HG02763 (cell line): ENCODE results near the gene SLC12A6.

ENCODE experiments used
- ATAC-seq: cut with Tn5 transposase; IDR thresholded peaks from one replicate; pipeline ENCODE4 v1.9.1; 2021; ENCODE audit warnings: mild to moderate bottlenecking, moderate library complexity; ENCODE audit not compliant: unreplicated experiment

Gene SLC12A6

DNA sequence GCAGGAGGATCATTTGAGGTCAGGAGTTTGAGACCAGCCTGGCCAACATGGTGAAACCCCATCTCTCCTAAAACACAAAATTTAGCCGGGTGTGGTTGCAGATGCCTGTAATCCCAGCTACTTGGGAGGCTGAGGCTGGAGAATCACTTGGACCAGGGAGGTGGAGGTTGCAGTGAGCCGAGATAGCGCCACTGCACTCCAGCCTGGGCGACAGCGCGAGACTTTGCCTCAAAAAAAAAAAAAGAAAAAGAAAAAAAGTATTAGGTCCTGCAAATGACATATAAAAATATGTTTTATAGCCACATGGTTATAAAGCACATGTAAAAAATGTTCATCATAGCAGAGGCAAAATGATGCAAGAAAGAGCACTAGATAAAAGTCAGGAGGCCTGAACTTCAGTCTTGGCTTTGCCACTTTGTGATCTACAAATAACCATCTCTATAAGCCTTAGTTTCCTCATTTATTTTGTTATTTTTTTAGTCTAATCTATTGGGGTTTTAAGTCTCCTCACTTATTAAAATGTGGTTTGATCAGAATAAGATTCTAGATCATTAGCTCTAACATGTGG is 4.9 kb downstream of the SLC12A6 start:
- ATAC-seq: no peak

DNA sequence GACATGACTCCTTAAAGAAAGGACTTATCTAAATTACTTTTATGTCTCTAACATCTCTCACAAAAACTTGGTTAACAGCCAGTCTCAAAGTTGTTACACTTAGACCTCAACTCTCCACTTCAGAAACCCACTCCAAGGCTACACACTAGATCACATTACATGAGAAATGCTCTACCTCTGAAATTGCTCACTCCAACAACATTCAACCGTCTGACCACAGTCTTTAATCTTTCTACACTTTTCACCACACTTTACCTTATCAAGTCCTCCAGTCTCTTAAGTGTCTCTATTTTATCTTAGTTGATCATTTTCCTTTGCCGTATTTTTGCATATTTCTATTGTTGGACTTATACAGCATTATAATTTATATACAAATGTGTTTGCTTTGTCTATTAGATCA is 5.8 kb downstream of the SLC12A6 start:
- no peak for ATAC-seq

DNA sequence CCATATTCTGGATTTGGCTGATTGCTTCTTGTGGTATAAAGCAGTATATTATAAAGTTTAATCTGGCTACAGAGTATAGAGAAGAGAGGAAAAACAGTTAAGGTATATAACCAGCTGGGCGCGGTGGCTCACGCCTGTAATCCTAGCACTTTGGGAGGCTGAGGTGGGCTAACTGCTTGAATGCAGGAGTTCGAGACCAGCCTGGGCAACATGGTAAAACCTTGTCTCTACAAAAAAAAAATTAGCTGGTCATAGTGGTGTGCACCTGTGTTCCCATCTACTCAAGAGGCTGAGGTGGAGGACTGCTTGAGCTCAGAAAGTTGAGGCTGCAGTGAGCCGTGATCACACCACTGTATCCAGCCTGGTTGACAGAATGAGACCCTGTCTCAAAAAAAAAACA is 7.3 kb downstream of the SLC12A6 start:
- ATAC-seq: no peak

DNA sequence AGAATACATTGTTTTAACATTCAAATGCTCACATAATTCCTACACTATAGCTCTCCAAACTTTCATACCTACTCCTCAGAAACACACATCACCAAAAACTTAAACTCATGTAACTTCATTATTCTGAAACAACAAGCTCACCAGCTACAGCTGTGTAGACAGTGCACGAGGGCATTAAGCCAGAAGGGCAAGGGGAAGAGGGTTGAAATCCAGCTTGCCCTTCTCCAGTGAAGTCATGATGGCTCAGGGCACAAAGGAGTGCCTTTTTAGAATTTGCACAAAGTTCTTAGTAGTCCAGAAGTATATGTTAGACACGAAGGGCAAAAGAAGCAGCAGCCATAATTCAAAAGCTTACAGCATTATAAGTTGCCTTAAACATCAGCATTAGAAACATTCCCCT is 8.6 kb downstream of the SLC12A6 start:
- ATAC-seq: no peak

DNA sequence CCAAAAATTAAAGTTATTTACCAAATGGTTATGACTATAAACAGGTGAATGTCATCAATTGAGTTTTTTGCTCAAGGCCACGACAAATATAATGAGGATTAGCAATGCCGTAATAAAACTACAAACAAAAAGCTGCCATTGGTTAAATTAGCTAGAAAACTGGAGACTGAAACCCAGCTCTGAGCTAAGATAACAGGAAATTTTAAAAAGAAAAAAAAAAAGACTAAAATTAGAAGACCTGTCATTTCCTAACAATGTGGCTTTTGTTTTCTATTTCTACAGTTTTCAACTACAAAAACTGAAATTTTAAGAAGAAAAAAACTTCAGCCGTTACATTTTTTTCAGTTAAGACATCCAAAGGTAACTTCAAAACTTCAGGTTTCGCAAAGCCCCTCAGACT is 9.7 kb downstream of the SLC12A6 start:
- no peak for ATAC-seq

DNA sequence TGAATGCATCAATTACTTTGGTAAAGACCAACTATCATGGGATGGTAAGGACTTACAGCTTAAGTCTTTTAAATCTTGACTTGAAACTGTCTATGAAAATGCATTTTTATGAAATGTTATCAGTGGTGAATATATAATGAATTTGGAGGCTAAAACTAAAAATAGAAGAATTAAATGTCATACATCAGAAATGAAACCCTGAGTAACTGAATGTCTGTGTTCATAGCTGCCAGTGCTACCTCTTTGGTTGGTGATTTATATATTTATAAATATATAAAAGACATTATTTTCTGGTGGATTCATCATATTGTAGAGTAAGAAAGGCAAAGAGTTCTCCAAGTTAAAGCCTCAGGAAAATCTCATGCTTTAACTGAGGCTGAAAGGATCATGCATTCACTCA is 12.2 kb downstream of the SLC12A6 start:
- ATAC-seq: no peak

DNA sequence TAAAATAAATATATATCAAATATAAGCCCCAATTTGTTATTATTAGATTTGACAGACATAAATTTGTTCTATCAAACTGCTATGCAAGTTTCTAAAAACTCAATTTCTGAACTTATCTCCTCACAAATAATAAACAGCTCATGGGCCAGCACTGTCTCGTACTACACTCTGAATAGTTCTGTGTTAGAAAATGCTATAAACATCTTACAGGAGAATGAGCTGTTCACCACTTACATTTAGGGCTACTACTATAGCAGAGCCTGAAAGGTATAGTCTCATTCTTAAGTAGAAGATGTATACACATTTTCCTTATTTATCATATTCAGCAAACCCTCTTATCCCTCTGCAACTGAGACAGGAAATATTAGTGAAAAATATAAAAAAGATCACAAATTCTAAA is 12.6 kb downstream of the SLC12A6 start:
- ATAC-seq: no peak

DNA sequence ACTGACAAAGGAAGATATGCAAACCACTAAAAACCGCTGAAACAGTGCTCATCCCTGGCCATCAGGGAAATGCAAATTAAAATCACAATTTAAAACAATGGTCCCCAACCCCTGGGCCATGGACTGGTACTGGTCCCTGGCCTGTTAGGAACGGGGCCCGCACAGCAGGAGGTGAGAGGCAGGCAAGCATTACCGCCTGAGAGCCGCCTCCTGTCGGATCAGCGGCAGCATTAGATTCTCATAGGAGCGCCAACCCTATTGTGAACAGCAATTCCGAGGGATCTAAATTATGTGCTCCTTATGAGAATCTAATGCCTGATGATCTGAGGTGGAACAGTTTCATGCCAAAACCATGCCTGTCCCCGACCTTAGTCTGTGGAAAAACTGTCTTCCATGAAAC is 14.4 kb downstream of the SLC12A6 start:
- no peak for ATAC-seq

DNA sequence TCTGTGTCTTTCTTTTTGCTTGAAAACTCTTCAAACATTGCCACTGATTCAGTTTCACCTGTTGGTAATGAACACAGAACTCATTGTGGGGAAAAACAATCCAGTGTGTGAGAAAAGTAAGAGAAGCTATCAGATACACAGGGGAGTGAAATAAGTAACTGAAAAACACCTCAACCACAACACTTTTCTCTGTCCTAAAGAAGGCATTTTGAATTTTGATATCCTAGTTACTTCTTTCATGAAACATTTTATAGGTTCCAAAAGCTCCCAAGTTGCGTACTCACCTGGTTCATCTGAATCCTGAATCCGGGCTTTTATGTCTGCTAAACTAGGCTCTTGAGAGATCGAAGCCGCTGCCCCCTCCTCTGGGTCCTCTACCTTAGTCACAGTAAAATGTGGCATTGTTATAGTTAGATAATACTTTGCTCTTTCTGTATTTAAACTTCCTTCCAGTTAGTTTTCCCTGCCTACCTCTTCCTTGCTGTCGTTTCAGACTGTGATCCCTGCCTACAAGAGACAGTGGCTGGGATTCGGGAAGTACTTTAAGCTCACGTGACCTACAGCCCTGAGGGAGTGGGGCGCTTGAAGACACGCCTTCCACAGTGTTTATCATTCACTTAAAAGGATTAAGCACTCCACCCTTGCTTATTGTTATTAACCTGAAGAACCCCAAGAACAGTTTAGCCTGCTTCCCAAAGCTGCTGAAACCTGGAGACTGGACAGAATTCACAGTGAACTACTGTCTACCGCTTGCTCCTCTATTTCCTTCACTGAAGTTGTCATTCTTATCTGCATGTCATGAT is 19.1 kb downstream of the SLC12A6 start:
- peak; percentile 61 for ATAC-seq

DNA sequence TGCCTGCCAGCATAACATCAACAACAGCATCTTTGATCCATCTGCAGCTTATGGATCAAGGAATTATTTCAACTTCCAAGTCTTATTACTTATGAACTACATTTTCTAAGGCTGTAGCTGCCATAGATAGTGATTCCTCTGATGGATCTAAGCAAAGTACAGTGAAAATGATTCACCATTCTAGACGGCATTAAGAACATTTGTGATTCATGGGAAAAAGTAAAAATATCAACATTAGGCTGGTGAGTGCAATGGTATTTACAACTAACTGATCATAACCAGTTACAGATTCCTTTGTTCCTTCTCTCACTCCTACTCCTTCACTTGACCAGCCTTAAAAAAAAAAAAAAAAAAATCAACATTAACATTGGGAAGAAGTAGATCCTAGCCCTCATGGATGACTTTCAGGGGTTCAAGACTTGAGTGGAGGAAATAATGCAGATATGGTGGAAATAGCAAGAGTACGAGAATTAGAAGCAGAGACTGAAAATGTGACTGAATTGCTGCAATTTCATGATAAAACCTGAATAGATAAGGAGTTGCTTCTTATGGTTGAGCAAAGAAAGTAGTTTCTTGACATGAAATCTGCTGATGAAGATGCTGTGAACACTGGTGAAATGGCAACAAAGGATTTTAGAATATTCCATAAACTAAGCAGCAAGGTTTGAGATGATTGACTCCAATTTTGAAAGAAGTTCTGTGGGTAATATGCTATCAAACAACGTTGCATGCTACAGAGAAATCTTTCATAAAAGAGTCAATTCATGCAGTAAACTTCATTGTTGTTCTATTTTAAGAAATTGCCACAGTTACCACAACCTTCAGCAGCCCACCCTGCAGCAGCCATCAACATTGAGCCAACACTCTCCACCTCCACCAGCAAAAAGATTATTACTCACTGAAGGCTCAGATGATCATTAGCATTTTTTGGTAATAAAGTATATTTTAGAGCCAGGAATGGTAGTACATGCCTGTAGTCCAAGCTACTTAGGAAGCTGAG is 22.8 kb downstream of the SLC12A6 start:
- no peak for ATAC-seq

DNA sequence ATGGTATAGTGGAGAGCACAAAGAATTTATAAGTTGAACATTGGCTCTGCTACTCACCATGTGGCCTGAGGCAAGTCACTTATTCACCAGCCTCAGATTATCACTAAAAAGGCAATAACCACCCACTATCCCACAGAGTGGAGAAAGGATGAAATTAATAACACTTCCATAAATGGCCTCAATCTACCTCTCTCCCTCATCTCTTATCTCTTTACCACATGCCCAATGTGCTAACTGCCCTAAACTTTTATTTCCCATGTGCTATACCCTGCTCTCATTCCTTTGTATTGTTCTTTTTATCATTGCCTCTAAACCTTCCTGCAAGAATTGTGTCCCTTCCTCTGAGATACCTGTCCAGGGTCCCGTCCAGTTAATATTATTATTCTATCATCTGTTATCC is 26.0 kb downstream of the SLC12A6 start:
- ATAC-seq: no peak

DNA sequence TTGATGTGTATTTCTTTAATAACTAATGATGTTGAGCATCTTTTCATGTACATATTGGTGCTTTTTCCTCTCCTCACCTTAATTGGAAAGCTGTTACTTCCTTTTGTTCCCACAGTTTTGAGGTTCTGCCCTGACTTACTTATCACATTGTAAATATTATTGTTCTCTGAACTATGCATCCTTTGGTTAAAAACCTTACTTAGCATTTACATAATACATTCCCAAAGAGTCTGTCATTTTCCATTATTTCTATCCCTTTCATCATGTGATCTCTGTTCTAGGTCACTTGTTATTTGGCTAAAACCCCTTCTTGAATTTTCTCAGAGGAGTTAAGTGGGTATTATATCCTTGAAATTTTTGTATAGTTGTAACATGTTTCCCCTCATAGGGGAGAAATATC is 33.0 kb downstream of the SLC12A6 start:
- no peak for ATAC-seq

DNA sequence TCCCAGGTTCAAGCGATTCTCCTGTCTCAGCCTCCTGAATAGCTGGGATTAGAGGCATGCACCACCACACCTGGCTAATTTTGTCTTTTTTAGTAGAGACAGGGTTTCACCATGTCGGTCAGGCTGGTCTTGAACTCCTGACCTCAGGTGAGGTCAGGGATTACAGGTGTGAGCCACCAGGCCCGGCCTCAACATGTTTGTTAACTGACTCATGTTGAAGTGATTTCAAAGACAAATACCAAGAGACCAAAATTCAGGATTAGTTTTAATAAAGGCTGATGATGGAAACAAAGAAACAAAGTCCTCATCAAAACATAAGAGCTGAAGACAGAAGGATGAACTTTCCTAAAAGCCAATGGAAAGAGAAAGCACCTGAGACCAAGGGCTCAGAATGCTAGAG is 36.5 kb downstream of the SLC12A6 start:
- no peak for ATAC-seq

DNA sequence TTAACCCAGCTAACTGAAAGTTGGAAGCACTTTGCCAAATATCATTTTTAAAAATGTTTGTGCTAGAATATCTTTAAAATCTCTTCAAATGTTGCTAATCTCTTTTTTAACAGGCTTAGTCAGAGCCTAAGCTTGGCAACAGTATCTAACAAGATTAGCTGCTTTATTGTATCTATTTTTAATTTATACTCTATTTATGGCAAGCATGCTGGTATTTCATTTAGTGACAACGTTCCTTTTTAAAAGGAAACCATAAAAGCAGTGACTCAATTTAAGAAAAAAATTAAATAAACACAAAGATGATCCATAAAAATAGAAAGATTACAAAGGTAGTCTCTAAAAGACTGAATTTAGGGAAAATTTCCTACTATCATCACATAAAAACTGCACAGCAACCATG is 40.5 kb downstream of the SLC12A6 start:
- ATAC-seq: no peak

DNA sequence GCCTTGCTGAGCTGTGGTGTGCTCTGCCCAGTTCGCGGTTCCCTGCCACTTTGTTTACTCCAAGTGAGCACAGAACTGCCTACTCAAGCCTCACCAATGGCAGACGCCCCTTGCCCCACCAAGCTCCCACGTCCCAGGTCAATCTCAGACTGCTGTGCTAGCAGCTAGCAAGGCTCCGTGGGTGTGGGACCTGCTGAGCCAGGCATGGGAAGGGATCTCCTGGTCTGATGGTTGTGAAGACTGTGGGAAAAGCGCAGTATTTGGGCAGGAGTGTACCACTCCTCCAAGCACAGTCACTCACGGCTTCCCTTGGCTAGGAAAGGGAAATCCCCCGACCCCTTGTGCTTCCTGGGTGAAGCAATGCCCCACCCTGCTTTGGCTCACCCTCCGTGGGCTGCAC is 45.0 kb downstream of the SLC12A6 start:
- no peak for ATAC-seq

DNA sequence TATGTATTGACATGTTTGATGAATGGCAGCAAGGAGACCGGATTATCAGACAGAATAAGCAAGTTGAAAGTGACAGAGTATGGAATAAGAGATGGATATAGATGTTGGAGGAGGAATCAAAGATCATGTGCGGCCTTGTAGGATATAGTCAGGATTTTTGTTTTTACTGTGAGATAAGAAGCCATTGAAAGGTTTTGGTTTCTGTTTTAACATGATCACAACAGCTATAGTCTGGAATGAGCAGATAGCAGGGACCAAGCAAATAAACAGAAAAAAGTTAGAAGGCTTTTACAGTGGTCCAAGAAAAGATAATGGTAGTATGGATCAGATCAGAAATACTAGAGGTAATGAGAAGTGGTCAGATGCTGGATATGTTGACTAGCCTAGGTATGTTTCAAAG is 52.6 kb downstream of the SLC12A6 start:
- ATAC-seq: no peak

DNA sequence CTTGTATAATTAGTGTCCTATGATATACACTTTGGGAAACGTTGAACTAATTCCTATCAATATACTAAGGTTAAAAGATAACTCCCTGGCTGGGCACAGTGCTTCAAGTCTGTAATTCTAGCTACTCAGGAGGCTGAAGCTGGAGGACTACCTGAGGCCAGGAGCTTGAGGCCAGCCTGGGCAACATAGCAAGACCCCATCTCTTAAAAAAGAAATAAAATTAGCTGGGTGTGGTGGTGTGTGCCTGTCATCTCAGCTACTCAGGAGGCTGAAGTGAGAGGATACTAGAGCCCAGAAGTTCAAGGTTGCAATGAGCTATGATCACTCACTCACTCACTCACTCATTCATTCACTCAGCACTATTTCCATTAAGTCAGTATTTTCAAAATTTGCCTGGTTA is 55.2 kb downstream of the SLC12A6 start:
- no peak for ATAC-seq

DNA sequence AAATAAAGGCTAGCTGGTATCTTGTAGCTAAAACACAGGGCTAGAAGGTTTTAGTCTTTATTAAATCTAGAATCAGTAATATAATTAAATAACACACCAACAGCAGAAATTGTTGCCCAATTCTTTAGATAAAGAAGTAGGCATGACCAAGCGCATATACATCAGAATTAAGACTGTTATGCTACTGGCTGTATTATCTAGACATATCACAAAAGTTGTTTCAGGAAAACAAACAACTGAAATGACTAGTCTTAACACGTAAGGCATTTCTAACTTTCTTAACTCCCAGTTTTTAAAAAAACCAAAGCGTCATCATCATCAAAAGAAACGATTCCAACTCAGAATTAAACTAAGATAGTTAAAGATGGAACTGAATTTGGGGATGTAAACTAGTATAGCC is 57.4 kb downstream of the SLC12A6 start:
- no peak for ATAC-seq

DNA sequence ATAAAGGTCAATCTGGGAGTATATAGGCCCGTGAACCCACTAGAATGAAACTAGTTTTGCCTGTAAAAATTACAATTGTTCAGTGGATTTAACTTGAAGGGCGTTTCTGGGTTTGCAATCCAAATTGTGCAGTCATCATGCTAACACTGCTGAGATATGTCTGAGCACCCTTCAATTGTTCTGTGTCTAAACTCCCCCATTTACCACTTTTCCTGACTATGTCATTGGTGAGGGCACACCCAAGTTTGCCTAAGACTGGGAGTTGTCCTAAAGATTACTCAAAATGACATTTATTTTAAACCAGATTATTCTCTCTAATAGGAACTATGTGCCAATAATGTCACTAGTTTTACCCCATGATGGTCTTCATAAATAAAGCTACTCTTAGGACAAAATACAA is 58.2 kb downstream of the SLC12A6 start:
- no peak for ATAC-seq

DNA sequence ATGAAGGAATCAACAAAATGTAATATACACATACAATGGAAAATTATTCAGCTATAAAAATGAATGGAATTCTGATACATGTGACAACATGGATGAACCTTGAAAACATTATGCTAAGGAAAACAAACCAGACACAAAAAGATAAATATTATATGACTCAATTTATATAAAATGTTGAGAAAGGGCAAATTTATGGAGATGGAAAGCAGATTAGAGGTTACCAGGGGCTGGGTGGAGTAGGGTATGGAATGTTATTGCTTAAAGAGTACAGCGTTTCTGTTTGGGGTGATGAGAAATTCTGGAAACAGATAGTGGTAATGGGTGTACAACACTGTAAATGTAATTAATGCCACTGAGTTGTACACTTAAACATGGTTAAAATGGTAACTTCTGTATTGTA is 61.9 kb downstream of the SLC12A6 start:
- ATAC-seq: no peak

DNA sequence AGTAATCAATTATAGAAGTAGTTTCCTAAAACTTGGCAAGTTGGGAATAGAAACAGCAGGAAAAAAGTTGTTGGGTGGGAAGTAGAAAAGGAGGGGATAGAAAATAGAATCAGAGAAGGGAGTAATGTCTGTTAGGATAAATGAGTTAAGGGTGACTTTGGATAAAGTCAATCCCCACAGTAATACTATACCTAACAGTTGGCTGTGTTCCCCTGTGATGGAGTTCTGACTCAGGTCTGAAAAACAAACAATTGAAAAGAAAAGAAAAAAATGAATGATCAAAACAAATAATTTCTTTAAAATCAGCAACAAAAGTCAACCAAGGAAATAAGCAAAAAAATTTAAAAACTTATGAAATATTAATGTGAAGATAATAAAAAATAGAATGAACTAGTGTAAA is 62.4 kb downstream of the SLC12A6 start:
- ATAC-seq: no peak

DNA sequence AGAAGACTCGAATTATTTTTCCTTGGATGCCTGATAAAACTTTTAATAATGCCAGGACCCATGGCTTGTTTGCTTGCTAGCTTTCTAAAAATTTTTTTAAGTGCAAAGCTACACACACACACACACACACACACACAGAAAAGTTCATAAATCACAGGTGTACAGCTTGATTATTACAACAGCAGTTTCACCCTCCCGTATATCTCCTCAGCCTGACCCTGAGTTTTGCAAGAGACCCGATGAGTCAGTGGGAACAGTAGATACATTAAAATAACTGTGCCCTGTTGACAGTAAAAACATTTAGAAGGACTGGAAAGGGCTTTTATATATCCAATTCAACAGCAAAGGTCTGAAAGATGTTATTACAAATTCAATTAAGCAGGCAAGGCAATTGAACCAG is 66.1 kb downstream of the SLC12A6 start:
- no peak for ATAC-seq
